SU-DHL-6 (cell line): ENCODE data around the gene AUH.

Experiments used
- EZH2phosphoT487 ChIP-seq: fragments of 200-600 bp; sonication (generic), shearing (Covaris generic); conservative IDR thresholded peaks from 2 replicates; pipeline ENCODE4 v1.6.1; 2018; ENCODE audit warnings: mild to moderate bottlenecking, antibody characterized with exemption, low read length, moderate library complexity, mixed read lengths
- TF ChIP-seq, protein P1 (sequence below): fragments of 200-600 bp; sonication (generic); IDR thresholded peaks from one replicate; pipeline ENCODE4 v1.5.1; 2017; ENCODE audit warnings: antibody characterized with exemption, mild to moderate bottlenecking, low read length, moderate library complexity; ENCODE audit not compliant: insufficient read depth, poor library complexity, severe bottlenecking

DNA sequence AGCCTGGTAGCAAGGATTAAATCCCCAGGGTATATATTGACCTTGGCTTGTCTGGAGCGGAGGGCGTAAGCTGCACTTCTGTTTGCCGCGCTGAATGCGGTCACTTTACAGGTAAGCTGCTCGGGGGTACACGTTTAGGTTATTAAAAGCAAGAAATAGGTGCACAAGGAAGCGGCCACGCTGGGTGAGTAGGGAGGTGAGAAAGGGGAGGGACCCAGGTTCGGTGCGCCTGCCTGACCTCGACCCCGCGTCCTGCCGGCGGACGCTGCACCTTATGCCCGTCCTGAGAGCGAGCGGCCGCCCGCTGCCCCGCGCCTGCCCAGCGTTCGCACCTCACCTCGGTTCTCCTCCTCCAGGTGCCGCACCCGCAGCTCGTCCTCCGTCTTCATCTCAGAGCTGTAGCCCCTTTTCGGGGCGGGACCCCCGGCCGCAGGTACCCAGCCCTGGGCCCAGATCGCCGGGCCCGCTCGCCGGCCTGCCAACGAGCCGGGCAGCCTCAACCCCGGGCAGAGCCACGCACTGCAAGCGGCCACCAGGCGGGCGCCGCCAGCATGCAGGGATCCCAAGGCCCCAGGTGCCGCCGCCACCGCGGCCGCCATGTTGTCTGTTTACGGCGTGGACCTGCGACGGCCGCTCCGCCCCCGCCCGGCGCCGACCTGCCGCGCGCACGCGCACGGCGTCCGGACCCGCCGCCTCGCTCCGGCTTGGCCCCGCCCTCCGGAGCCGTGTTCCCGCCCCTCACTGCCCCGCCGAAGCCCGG lies at the start of gene AUH:
- TF ChIP-seq, protein P1, sequence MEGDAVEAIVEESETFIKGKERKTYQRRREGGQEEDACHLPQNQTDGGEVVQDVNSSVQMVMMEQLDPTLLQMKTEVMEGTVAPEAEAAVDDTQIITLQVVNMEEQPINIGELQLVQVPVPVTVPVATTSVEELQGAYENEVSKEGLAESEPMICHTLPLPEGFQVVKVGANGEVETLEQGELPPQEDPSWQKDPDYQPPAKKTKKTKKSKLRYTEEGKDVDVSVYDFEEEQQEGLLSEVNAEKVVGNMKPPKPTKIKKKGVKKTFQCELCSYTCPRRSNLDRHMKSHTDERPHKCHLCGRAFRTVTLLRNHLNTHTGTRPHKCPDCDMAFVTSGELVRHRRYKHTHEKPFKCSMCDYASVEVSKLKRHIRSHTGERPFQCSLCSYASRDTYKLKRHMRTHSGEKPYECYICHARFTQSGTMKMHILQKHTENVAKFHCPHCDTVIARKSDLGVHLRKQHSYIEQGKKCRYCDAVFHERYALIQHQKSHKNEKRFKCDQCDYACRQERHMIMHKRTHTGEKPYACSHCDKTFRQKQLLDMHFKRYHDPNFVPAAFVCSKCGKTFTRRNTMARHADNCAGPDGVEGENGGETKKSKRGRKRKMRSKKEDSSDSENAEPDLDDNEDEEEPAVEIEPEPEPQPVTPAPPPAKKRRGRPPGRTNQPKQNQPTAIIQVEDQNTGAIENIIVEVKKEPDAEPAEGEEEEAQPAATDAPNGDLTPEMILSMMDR = no peak
- no peak for TF ChIP-seq EZH2phosphoT487
